SK-N-SH treated with all-trans-retinoic acid at 6 μM for 48 hours (cell line): ENCODE results near the gene CRHR2.

Source experiments
- ATAC-seq: fragments of 200-7000 bp; cut with Tn5 transposase; 3 replicates; pipeline ENCODE4 v1.9.1; 2020; ENCODE audit warnings: mild to moderate bottlenecking, moderate library complexity
- ARNTL ChIP-seq: fragments of 450-650 bp; formaldehyde crosslinking; IDR thresholded peaks from 2 replicates; pipeline ENCODE4 v1.5.0; 2020; ENCODE audit warnings: low read depth, mild to moderate bottlenecking, moderate library complexity, borderline replicate concordance
- BACH2 ChIP-seq: fragments of 250-450 bp; sonication (Bioruptor Pico); IDR thresholded peaks from 2 replicates; pipeline ENCODE4 v1.9.0; 2021; ENCODE audit warnings: mild to moderate bottlenecking, borderline replicate concordance
- CREB5 ChIP-seq: fragments of 250-450 bp; sonication (Bioruptor Pico); IDR thresholded peaks from 2 replicates; pipeline ENCODE4 v1.5.1; 2020; ENCODE audit warnings: low read depth, mild to moderate bottlenecking, moderate library complexity
- CSDC2 ChIP-seq: fragments of 250-450 bp; sonication (Bioruptor Pico); IDR thresholded peaks from 2 replicates; pipeline ENCODE4 v1.5.0; 2020; ENCODE audit warnings: mild to moderate bottlenecking, moderate library complexity
- CSRNP3 ChIP-seq: fragments of 250-450 bp; sonication (Bioruptor Pico); IDR thresholded peaks from 2 replicates; pipeline ENCODE4 v1.5.1; 2021; ENCODE audit warnings: mild to moderate bottlenecking, moderate library complexity
- ESRRG ChIP-seq: fragments of 250-450 bp; sonication (Bioruptor Pico); IDR thresholded peaks from 2 replicates; pipeline ENCODE4 v1.6.1; 2021; ENCODE audit warnings: mild to moderate bottlenecking
- GLIS3 ChIP-seq: fragments of 250-450 bp; sonication (Bioruptor Pico); IDR thresholded peaks from 2 replicates; pipeline ENCODE4 v1.5.0; 2020; ENCODE audit warnings: mild to moderate bottlenecking, moderate library complexity
- ISL1 ChIP-seq: fragments of 250-450 bp; sonication (Bioruptor Pico); IDR thresholded peaks from 2 replicates; pipeline ENCODE4 v2.1.2; 2022; ENCODE audit warnings: mild to moderate bottlenecking, moderate library complexity
- OSR1 ChIP-seq: fragments of 250-450 bp; sonication (Bioruptor Pico); IDR thresholded peaks from 2 replicates; pipeline ENCODE4 v1.8.0; 2022; ENCODE audit warnings: moderate library complexity, mild to moderate bottlenecking, inconsistent platforms
- PPARA ChIP-seq: fragments of 250-450 bp; sonication (Bioruptor Pico); IDR thresholded peaks from 2 replicates; pipeline ENCODE4 v1.5.0; 2020; ENCODE audit warnings: mild to moderate bottlenecking, borderline replicate concordance
- RARB ChIP-seq: fragments of 250-450 bp; sonication (Bioruptor Pico); IDR thresholded peaks from 2 replicates; pipeline ENCODE4 v1.8.0; 2021; ENCODE audit warnings: mild to moderate bottlenecking, moderate library complexity
- SNAI2 ChIP-seq: fragments of 250-450 bp; sonication (Bioruptor Pico); IDR thresholded peaks from 2 replicates; pipeline ENCODE4 v1.5.0; 2020; ENCODE audit warnings: mild to moderate bottlenecking, moderate library complexity
- TCF4 ChIP-seq: fragments of 250-450 bp; sonication (Bioruptor Pico); IDR thresholded peaks from 2 replicates; pipeline ENCODE4 v1.8.0; 2021; ENCODE audit warnings: mild to moderate bottlenecking, moderate library complexity, borderline replicate concordance
- TOX ChIP-seq: fragments of 250-450 bp; sonication (Bioruptor Pico); IDR thresholded peaks from 2 replicates; pipeline ENCODE4 v1.8.0; 2021; ENCODE audit warnings: mild to moderate bottlenecking, moderate library complexity, borderline replicate concordance
- TSHZ2 ChIP-seq: fragments of 250-450 bp; sonication (Bioruptor Pico); IDR thresholded peaks from 2 replicates; pipeline ENCODE4 v1.5.0; 2020; ENCODE audit warnings: mild to moderate bottlenecking, moderate library complexity
- ZC3H10 ChIP-seq: fragments of 250-450 bp; sonication (Bioruptor Pico); IDR thresholded peaks from 2 replicates; pipeline ENCODE4 v1.5.1; 2021; ENCODE audit warnings: mild to moderate bottlenecking, moderate library complexity
- ZFP3 ChIP-seq: fragments of 250-450 bp; sonication (Bioruptor Pico); IDR thresholded peaks from 2 replicates; pipeline ENCODE4 v1.5.0; 2020; ENCODE audit warnings: mild to moderate bottlenecking, moderate library complexity
- ZFP30 ChIP-seq: fragments of 450-650 bp; formaldehyde crosslinking; IDR thresholded peaks from 2 replicates; pipeline ENCODE4 v1.5.0; 2022; ENCODE audit warnings: mild to moderate bottlenecking, moderate library complexity
- ZNF565 ChIP-seq: fragments of 450-650 bp; formaldehyde crosslinking; conservative IDR thresholded peaks from 2 replicates; pipeline ENCODE4 v1.5.0; 2020; ENCODE audit warnings: low read depth, mild to moderate bottlenecking, moderate library complexity
- ZNF70 ChIP-seq: fragments of 450-650 bp; formaldehyde crosslinking; IDR thresholded peaks from 2 replicates; pipeline ENCODE4 v1.5.0; 2020; ENCODE audit warnings: mild to moderate bottlenecking, moderate library complexity
- ZNF8 ChIP-seq: fragments of 450-650 bp; formaldehyde crosslinking; IDR thresholded peaks from 2 replicates; pipeline ENCODE4 v1.5.0; 2020; ENCODE audit warnings: mild to moderate bottlenecking, moderate library complexity
- TF ChIP-seq, protein P1 (sequence below): fragments of 250-450 bp; sonication (Bioruptor Pico); IDR thresholded peaks from 2 replicates; pipeline ENCODE4 v1.8.0; 2021; ENCODE audit warnings: low read depth, mild to moderate bottlenecking, moderate library complexity, borderline replicate concordance
- TF ChIP-seq, protein P2 (sequence below): fragments of 250-450 bp; sonication (Bioruptor Pico); IDR thresholded peaks from 2 replicates; pipeline ENCODE4 v1.8.0; 2020; ENCODE audit warnings: mild to moderate bottlenecking, moderate library complexity, borderline replicate concordance

Gene CRHR2

GRCh38 chr7:30671793-30672465 is 10.3 kb downstream of the CRHR2 start:
- peak; percentile 82 for ATAC-seq
- TF ChIP-seq ESRRG (CRISPR knock-in tag): peak; percentile 62; the same call in 1 of the 2 replicates
- peak; percentile 81 for TF ChIP-seq ISL1
- TF ChIP-seq, protein P1, sequence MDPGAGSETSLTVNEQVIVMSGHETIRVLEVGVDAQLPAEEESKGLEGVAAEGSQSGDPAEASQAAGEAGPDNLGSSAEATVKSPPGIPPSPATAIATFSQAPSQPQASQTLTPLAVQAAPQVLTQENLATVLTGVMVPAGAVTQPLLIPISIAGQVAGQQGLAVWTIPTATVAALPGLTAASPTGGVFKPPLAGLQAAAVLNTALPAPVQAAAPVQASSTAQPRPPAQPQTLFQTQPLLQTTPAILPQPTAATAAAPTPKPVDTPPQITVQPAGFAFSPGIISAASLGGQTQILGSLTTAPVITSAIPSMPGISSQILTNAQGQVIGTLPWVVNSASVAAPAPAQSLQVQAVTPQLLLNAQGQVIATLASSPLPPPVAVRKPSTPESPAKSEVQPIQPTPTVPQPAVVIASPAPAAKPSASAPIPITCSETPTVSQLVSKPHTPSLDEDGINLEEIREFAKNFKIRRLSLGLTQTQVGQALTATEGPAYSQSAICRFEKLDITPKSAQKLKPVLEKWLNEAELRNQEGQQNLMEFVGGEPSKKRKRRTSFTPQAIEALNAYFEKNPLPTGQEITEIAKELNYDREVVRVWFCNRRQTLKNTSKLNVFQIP (CRISPR knock-in tag): 0 out of 2 replicates have a peak, but pooled peaks have one; percentile 26
- TF ChIP-seq PPARA (CRISPR knock-in tag): peak; percentile 92; the same call in 1 of the 2 replicates
- TF ChIP-seq TSHZ2: peak; percentile 98
- TF ChIP-seq TOX (CRISPR knock-in tag): 0 out of 2 replicates have a peak, but pooled peaks have one; percentile 30
- TF ChIP-seq BACH2: peak; percentile 71; the same call in 1 of the 2 replicates
- peak; percentile 66 for TF ChIP-seq ZFP30 (CRISPR knock-in tag)
- TF ChIP-seq TCF4 (CRISPR knock-in tag): no peak
- TF ChIP-seq OSR1 (CRISPR knock-in tag): peak; percentile 73; the same call in 1 of the 2 replicates
- TF ChIP-seq SNAI2 (CRISPR knock-in tag): peak; percentile 99
- no peak for TF ChIP-seq ZNF70 (CRISPR knock-in tag)
- peak; percentile 84; the same call in 1 of the 2 replicates for TF ChIP-seq ZC3H10 (CRISPR knock-in tag)
- TF ChIP-seq ZNF8 (CRISPR knock-in tag): peak; percentile 58; the same call in 1 of the 2 replicates
- TF ChIP-seq ZFP3 (CRISPR knock-in tag): peak; percentile 93
- peak; percentile 100 for TF ChIP-seq CSDC2 (CRISPR knock-in tag)
- TF ChIP-seq GLIS3 (CRISPR knock-in tag): peak; percentile 95
- TF ChIP-seq CREB5 (CRISPR knock-in tag): peak; percentile 88
- 0 out of 2 replicates have a peak, but pooled peaks have one; percentile 24 for TF ChIP-seq ARNTL (CRISPR knock-in tag)
- no peak for TF ChIP-seq CSRNP3 (CRISPR knock-in tag)
- TF ChIP-seq, protein P2, sequence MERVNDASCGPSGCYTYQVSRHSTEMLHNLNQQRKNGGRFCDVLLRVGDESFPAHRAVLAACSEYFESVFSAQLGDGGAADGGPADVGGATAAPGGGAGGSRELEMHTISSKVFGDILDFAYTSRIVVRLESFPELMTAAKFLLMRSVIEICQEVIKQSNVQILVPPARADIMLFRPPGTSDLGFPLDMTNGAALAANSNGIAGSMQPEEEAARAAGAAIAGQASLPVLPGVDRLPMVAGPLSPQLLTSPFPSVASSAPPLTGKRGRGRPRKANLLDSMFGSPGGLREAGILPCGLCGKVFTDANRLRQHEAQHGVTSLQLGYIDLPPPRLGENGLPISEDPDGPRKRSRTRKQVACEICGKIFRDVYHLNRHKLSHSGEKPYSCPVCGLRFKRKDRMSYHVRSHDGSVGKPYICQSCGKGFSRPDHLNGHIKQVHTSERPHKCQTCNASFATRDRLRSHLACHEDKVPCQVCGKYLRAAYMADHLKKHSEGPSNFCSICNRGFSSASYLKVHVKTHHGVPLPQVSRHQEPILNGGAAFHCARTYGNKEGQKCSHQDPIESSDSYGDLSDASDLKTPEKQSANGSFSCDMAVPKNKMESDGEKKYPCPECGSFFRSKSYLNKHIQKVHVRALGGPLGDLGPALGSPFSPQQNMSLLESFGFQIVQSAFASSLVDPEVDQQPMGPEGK: no peak
- peak; percentile 94 for TF ChIP-seq ZNF565
- TF ChIP-seq RARB (CRISPR knock-in tag): no peak

DNA sequence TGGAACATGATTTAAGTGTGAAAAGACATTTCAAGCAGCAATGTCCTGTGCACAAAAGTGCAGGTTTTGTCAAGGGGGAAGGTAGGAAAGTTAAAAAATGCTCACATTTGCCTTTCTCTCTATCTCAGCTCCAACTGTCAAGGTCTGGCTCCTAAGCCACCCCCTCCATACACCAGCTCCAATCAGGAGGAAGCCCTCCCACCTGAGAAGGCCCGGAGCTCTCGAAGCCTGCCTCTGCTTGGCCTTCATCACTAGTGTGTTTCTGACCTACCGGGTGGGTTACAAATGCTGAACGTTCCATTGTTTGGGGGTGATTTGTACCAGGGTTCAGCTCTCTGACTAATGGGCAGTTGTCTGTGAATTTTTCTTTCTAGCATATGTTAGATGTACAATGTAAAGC is 14.2 kb downstream of the CRHR2 start:
- no peak for ATAC-seq
- TF ChIP-seq, protein P2: no peak
- no peak for TF ChIP-seq ARNTL (CRISPR knock-in tag)
- TF ChIP-seq ESRRG (CRISPR knock-in tag): no peak
- TF ChIP-seq ZC3H10 (CRISPR knock-in tag): no peak
- TF ChIP-seq BACH2: no peak
- no peak for TF ChIP-seq ZNF565
- no peak for TF ChIP-seq ZFP3 (CRISPR knock-in tag)
- no peak for TF ChIP-seq ZNF8 (CRISPR knock-in tag)
- TF ChIP-seq ZNF70 (CRISPR knock-in tag): no peak
- TF ChIP-seq, protein P1 (CRISPR knock-in tag): no peak
- TF ChIP-seq CREB5 (CRISPR knock-in tag): no peak
- TF ChIP-seq GLIS3 (CRISPR knock-in tag): no peak
- TF ChIP-seq OSR1 (CRISPR knock-in tag): no peak
